ENCODE data around the gene GALE. TPM values are rescaled to one million over a fixed set of nuclear protein-coding genes. Genes with fewer than 3 reads are reported as not detected.
"Not testable (repeated sequence)": the region's sequence is repeated elsewhere in the genome, so short reads cannot be mapped to it uniquely, and the experiment has no call there.

The GALE gene
- total RNA-seq, 2 donors from 2014 or later: 163 to 208 TPM

DNA sequence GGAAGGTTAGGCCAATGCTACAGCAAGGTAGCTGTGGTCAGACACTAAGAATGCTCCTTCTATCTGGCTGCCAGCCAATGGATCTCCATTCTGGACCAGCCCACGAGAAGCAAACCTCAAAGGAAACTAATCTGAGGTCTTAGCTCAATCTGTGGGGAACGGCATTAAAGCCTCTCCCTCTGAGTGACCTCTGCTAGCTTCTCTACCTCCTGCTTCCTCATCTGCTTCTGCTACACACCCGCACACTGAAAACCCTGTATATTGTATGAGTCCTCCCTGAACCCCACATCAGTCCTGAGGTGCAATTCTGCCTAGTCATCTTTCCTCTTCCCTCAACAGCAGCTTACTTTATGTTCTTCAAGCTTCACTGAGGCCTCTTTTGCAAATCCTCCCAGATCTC, 6.9 kb upstream of the GALE start:
- Histone ChIP-seq H3K27me3 (no peaks in the 10 kb centered on the region), H3K9ac (ENCODE audit: low read depth in 2 of 2, low read length in 2 of 2) (no peak overlapping the region), H3K9me3 (no peaks in the 10 kb centered on the region), H3K4me3 (no peak overlapping the region), H3K36me3 (peaks cover 6% of the 10 kb centered on the region), H3K27ac (no peak overlapping the region), H3K4me1 (no peaks in the 10 kb centered on the region)
- intact Hi-C loops (cut with DNase I): no loop called here
- TF ChIP-seq CTCF (IDR thresholded peaks at IDR 0.05): no peak
- DNase-seq: no peak

- no peak for DNase-seq
- intact Hi-C loops (cut with DNase I): no loop called here
- no peaks in the 10 kb centered on the region for H3K9me3 ChIP-seq
- H3K36me3 ChIP-seq: peaks cover 6% of the 10 kb centered on the region
- H3K27ac ChIP-seq: no peak overlapping the region
- peaks cover 6% of the 10 kb centered on the region for H3K4me1 ChIP-seq
- no peaks in the 10 kb centered on the region for H3K27me3 ChIP-seq
- TF ChIP-seq CTCF (IDR thresholded peaks at IDR 0.05): no peak
- H3K4me3 ChIP-seq: no peak overlapping the region
- H3K9ac ChIP-seq (ENCODE audit: low read depth in 2 of 2, low read length in 2 of 2): no peak overlapping the region
Observed at GRCh38 chr1:23806280-23806679, 5.7 kb upstream of the GALE start.

DNA sequence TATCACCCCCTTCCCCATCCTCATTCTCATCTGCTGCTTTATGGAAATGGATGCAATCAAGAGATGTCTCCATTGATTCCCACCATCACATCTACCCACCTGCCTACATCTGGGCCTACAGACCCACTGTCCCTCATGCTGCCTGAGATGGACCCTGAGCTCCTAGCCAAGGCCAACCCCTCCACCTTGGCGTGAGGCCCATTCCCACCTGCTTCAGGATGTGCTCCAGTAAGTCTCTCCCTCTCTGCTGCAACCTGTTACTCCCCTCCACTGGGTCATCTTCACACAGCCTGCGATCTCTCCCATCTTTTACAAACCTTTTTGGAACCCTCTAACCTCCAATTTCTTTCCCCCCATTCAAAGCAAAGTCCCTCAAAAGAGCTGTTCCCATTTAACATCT, 4.5 kb upstream of the GALE start:
- Histone ChIP-seq H3K4me3 (no peak overlapping the region), H3K27ac (no peak overlapping the region), H3K9ac (ENCODE audit: low read depth in 2 of 2, low read length in 2 of 2) (no peak overlapping the region), H3K9me3 (no peaks in the 10 kb centered on the region), H3K4me1 (peaks cover 6% of the 10 kb centered on the region), H3K27me3 (no peaks in the 10 kb centered on the region), H3K36me3 (peaks cover 6% of the 10 kb centered on the region)
- DNase-seq: no peak
- intact Hi-C loops (cut with DNase I): no loop called here
- TF ChIP-seq CTCF (IDR thresholded peaks at IDR 0.05): no peak

- Histone ChIP-seq H3K9ac (ENCODE audit: low read depth in 2 of 2, low read length in 2 of 2) (no peak overlapping the region), H3K27me3 (no peaks in the 10 kb centered on the region), H3K4me1 (peaks cover 6% of the 10 kb centered on the region), H3K36me3 (peaks cover 6% of the 10 kb centered on the region), H3K9me3 (no peaks in the 10 kb centered on the region), H3K27ac (no peak overlapping the region), H3K4me3 (no peak overlapping the region)
- TF ChIP-seq CTCF (IDR thresholded peaks at IDR 0.05): no peak
- no peak for DNase-seq
- intact Hi-C loops (cut with DNase I): no loop called here
Observed at GRCh38 chr1:23804183-23804835, 3.8 kb upstream of the GALE start.

DNA sequence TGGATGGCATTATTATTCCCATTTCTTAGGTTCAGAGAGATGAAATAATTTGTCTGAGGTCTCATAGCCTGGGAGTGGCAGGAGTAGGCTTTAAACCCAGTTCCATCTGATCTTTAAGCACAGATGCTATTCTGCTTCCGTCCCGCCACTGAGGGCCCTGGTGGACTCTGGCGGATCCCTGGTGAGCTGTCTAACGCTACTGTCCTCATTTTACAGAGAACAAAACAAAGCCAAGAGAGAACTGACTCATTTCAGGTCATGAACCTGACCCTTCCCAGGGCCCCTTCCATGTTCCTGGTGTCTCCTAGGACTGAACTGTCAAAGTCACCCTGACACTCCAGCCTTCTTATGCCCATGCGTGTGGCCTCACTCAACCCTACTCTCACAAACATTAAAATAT, 3.1 kb upstream of the GALE start:
- Histone ChIP-seq H3K9ac (ENCODE audit: low read depth in 2 of 2, low read length in 2 of 2) (no peak overlapping the region), H3K27ac (no peak overlapping the region), H3K36me3 (peaks cover 6% of the 10 kb centered on the region), H3K4me3 (no peak overlapping the region), H3K9me3 (no peaks in the 10 kb centered on the region), H3K27me3 (no peaks in the 10 kb centered on the region), H3K4me1 (peaks cover 6% of the 10 kb centered on the region)
- no peak for TF ChIP-seq CTCF (IDR thresholded peaks at IDR 0.05)
- DNase-seq: no peak
- intact Hi-C loops (cut with DNase I): no loop called here

DNA sequence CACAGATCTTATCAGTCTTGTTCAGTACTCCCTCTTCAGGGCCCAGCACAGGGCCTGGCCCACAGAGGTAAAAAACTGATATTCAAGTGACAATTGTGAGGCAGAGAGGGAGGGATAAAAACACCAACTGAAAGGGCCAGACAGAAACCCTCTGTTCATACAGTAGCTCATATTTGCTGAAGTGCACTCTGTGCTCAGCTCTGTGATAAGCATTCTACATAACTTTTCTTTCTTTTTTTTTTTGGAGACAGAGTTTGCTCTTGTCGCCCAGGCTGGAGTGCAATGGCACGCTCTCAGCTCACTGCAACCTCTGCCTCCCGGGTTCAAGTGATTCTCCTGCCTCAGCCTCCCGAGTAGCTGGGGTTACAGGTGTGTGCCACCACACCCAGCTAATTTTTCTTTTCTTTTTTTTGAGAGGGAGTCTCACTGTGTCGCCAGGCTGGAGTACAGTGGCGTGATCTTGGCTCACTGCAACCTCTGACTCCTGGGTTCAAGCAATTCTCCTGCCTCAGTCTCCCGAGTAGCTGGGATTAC, 2.3 kb upstream of the GALE start:
- H3K36me3 ChIP-seq; DNase-seq; H3K27me3 ChIP-seq; H3K4me1 ChIP-seq; H3K4me3 ChIP-seq; H3K9ac ChIP-seq (ENCODE audit: low read depth in 2 of 2, low read length in 2 of 2); H3K9me3 ChIP-seq; intact Hi-C loops (cut with DNase I); H3K27ac ChIP-seq: not testable (repeated sequence)
